DND-41 (cell line): ENCODE results near the gene FGF14.

ENCODE experiments used
- ATAC-seq: fragments of 200-7000 bp; cut with Tn5 transposase; 3 replicates; pipeline ENCODE4 v1.9.1; 2021; ENCODE audit warnings: low read depth; ENCODE audit not compliant: insufficient read depth
- DNase-seq: peaks from one replicate; pipeline ENCODE4 v3.0.0-alpha.2; 2020
- H2AFZ ChIP-seq: 2 replicates; pipeline ENCODE4 v1.6.0; 2012; ENCODE audit warnings: low read depth, low read length
- H3K27ac ChIP-seq: 2 replicates; pipeline ENCODE4 v1.5.1; 2012; ENCODE audit warnings: low read length, inconsistent platforms
- H3K27me3 ChIP-seq: fragments of 200-600 bp; sonication (generic); 2 replicates; pipeline ENCODE4 v1.6.0; 2012; ENCODE audit warnings: low read length, mild to moderate bottlenecking, inconsistent platforms; ENCODE audit not compliant: insufficient read depth, poor library complexity
- H3K36me3 ChIP-seq: 2 replicates; pipeline ENCODE4 v1.5.1; 2012; ENCODE audit warnings: low read length, inconsistent platforms; ENCODE audit not compliant: insufficient read depth
- H3K4me1 ChIP-seq: 2 replicates; pipeline ENCODE4 v1.5.1; 2012; ENCODE audit warnings: mild to moderate bottlenecking, low read length; ENCODE audit not compliant: insufficient read depth
- H3K4me2 ChIP-seq: 2 replicates; pipeline ENCODE4 v1.6.0; 2012; ENCODE audit warnings: mild to moderate bottlenecking, moderate library complexity, low read length, inconsistent platforms; ENCODE audit not compliant: insufficient read depth
- H3K4me3 ChIP-seq, 2 experiments: fragments of 200-600 bp in 1 of 2; shearing (Covaris generic) in 1 of 2; 2 replicates each; pipeline ENCODE4 v1.5.1; 2012 to 2016; ENCODE audit warnings: inconsistent platforms in 2 of 2, low read length in 2 of 2, mild to moderate bottlenecking in 2 of 2, low read depth in 1 of 2, moderate library complexity in 1 of 2
- H3K79me2 ChIP-seq: 2 replicates; pipeline ENCODE4 v1.6.0; 2012; ENCODE audit warnings: low read length, inconsistent platforms; ENCODE audit not compliant: insufficient read depth
- H3K9ac ChIP-seq: 2 replicates; pipeline ENCODE4 v1.6.0; 2012; ENCODE audit warnings: low read depth, mild to moderate bottlenecking, inconsistent platforms, low read length, moderate library complexity
- H3K9me3 ChIP-seq: 2 replicates; pipeline ENCODE4 v1.5.1; 2012; ENCODE audit warnings: low read length, moderate library complexity, mild to moderate bottlenecking, inconsistent platforms; ENCODE audit not compliant: insufficient read depth, severe bottlenecking
- H4K20me1 ChIP-seq: 2 replicates; pipeline ENCODE4 v1.6.0; 2012; ENCODE audit warnings: low read length; ENCODE audit not compliant: insufficient read depth
- CTCF ChIP-seq: IDR thresholded peaks from 2 replicates; pipeline ENCODE4 v1.5.1; 2012; ENCODE audit warnings: borderline replicate concordance, low read length, moderate library complexity, mild to moderate bottlenecking; ENCODE audit not compliant: poor library complexity, severe bottlenecking; ENCODE audit errors: extremely low read depth
- EZH2 ChIP-seq: IDR thresholded peaks from 3 replicates; pipeline ENCODE4 v1.6.1; 2012; ENCODE audit warnings: borderline replicate concordance, low read depth, mild to moderate bottlenecking, moderate library complexity, low read length, inconsistent platforms; ENCODE audit not compliant: severe bottlenecking

FGF14 gene

GRCh38 chr13:101880581-101880980 is 521.3 kb downstream of the FGF14 start:
- TF ChIP-seq CTCF (no peak), EZH2 (no peak)
- DNase-seq (no peak), ATAC-seq (no peak)
- H3K27me3 ChIP-seq: peaks cover 11% of the 10 kb centered on the region
- no peak overlapping the region for H3K27ac ChIP-seq
- H3K4me3 ChIP-seq: no peak overlapping the region
- H3K4me2 ChIP-seq: no peak overlapping the region
- no peaks in the 10 kb centered on the region for H3K9me3 ChIP-seq
- no peaks in the 10 kb centered on the region for H3K4me1 ChIP-seq
- H3K9ac ChIP-seq: no peak overlapping the region
- H2AFZ ChIP-seq: no peak overlapping the region
- no peaks in the 10 kb centered on the region for H3K79me2 ChIP-seq
- H4K20me1 ChIP-seq: no peaks in the 10 kb centered on the region
- H3K36me3 ChIP-seq: no peaks in the 10 kb centered on the region

GRCh38 chr13:101876951-101877350 is 524.9 kb downstream of the FGF14 start:
- Histone ChIP-seq H4K20me1 (no peaks in the 10 kb centered on the region), H3K4me3 (no peak overlapping the region), H3K79me2 (no peaks in the 10 kb centered on the region), H3K27ac (no peak overlapping the region), H3K4me1 (no peaks in the 10 kb centered on the region), H3K9me3 (no peaks in the 10 kb centered on the region), H3K4me2 (no peak overlapping the region), H2AFZ (no peak overlapping the region), H3K27me3 (peaks cover 5% of the 10 kb centered on the region), H3K9ac (no peak overlapping the region), H3K36me3 (no peaks in the 10 kb centered on the region)
- TF ChIP-seq CTCF (no peak), EZH2 (no peak)
- DNase-seq (no peak), ATAC-seq (no peak)

GRCh38 chr13:101875717-101876393 is 526.0 kb downstream of the FGF14 start:
- Histone ChIP-seq H3K36me3 (no peaks in the 10 kb centered on the region), H2AFZ (no peak overlapping the region), H3K27me3 (no peaks in the 10 kb centered on the region), H3K4me3 (no peak overlapping the region), H3K4me2 (no peak overlapping the region), H3K9ac (no peak overlapping the region), H3K79me2 (no peaks in the 10 kb centered on the region), H3K9me3 (no peaks in the 10 kb centered on the region), H3K27ac (no peak overlapping the region), H3K4me1 (no peaks in the 10 kb centered on the region), H4K20me1 (no peaks in the 10 kb centered on the region)
- DNase-seq (no peak), ATAC-seq (no peak)
- TF ChIP-seq CTCF (no peak), EZH2 (no peak)
